CD4-positive, alpha-beta T cell treated with Interleukin-6 at 100 ng/mL for 8 hours (primary cell): Measurements from ENCODE around the gene CHCHD6.

Experiments used
- DNase-seq: peaks from one replicate; pipeline ENCODE4 v3.0.0-alpha.2; 2020; ENCODE audit warnings: mixed read lengths, low spot score

Gene CHCHD6

GRCh38 chr3:126828306-126828705 lies 124.3 kb downstream of the CHCHD6 start:
- DNase-seq, result no peak

GRCh38 chr3:126832933-126833332 lies 128.9 kb downstream of the CHCHD6 start:
- no peak for DNase-seq

- no peak for DNase-seq
Measured at GRCh38 chr3:126834596-126835471, 130.8 kb downstream of the CHCHD6 start.

- DNase-seq, result no peak
Measured at GRCh38 chr3:126835472-126836219, 131.6 kb downstream of the CHCHD6 start.

GRCh38 chr3:126836220-126836860 lies 132.3 kb downstream of the CHCHD6 start:
- no peak for DNase-seq

GRCh38 chr3:126837773-126838172 lies 133.7 kb downstream of the CHCHD6 start:
- DNase-seq, result no peak

GRCh38 chr3:126845920-126846715 lies 142.1 kb downstream of the CHCHD6 start:
- no peak for DNase-seq

GRCh38 chr3:126847061-126847460 lies 143.0 kb downstream of the CHCHD6 start:
- DNase-seq, result no peak

- no peak for DNase-seq
Measured at GRCh38 chr3:126848991-126849390, 145.0 kb downstream of the CHCHD6 start.

GRCh38 chr3:126849768-126850167 lies 145.7 kb downstream of the CHCHD6 start:
- DNase-seq, result no peak

- DNase-seq, result no peak
Measured at GRCh38 chr3:126850370-126851085, 146.5 kb downstream of the CHCHD6 start.

GRCh38 chr3:126851382-126851781 lies 147.3 kb downstream of the CHCHD6 start:
- DNase-seq, result no peak

GRCh38 chr3:126851934-126852333 lies 147.9 kb downstream of the CHCHD6 start:
- DNase-seq, result no peak

- no peak for DNase-seq
Measured at GRCh38 chr3:126852511-126852910, 148.5 kb downstream of the CHCHD6 start.

- DNase-seq, result no peak
Measured at GRCh38 chr3:126854666-126855065, 150.6 kb downstream of the CHCHD6 start.

GRCh38 chr3:126855374-126855773 lies 151.3 kb downstream of the CHCHD6 start:
- DNase-seq, result no peak

- no peak for DNase-seq
Measured at GRCh38 chr3:126857928-126858327, 153.9 kb downstream of the CHCHD6 start.

- no peak for DNase-seq
Measured at GRCh38 chr3:126858401-126858800, 154.4 kb downstream of the CHCHD6 start.

- no peak for DNase-seq
Measured at GRCh38 chr3:126858887-126859286, 154.8 kb downstream of the CHCHD6 start.

GRCh38 chr3:126859415-126860246 lies 155.6 kb downstream of the CHCHD6 start:
- DNase-seq, result no peak
